DMS53 treated with DMSO at 0.1 percent for 48 hours (cell line): ENCODE results near the gene PAPSS1.
"Not testable (repeated sequence)": the region's sequence is repeated elsewhere in the genome, so short reads cannot be mapped to it uniquely, and the experiment has no call there.

Experiments used
- DNase-seq: peaks from one replicate; lab custom pipeline; 2025; ENCODE audit not compliant: unreplicated experiment; lab: John Stamatoyannopoulos, UW

The PAPSS1 gene

DNA sequence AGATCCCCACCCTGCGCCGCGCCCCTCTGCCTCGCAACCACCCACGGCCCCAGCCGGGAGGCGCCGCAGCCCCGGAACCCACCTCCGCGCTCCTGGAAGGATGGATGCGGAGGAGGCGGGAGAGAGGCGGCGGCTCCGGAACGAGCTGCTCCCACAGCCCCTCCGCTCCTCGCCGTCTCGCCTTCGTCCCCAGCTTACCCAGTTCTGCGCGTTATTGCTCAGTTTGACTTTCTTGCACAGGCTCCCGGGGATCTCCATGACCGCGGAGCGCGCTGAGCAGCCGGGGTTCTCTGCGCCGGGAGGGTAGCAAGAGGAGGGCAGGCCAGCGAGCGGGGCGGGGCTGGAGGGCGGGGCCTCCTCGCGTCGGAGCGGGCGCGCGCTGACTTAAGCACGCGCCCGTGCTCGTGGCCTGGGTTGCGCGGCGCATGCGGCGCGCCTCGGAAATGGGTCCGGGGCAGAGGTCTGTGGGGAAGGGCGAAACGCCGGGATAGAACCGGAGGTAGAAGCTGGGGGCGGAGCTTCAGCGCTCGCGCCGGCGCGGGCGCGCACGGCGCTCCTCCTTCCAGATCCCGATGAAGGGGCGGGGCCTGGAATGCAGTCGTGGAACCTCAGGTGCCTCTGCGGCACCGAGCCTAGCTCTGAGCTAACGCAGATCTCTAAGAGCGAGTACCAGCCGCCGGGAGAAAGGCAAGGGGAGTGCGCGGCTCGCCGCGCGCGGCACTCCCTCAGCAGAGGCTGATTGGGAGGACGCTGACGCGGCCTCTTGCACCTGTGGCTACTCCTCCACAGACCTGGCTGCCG lies at the start of gene PAPSS1:
TSS of gene PAPSS1 (minus strand) at position 313 of the 801 bp plus-strand sequence. CDS start at position 258, 55 bp downstream.
- DNase-seq = peak; percentile 85

DNA sequence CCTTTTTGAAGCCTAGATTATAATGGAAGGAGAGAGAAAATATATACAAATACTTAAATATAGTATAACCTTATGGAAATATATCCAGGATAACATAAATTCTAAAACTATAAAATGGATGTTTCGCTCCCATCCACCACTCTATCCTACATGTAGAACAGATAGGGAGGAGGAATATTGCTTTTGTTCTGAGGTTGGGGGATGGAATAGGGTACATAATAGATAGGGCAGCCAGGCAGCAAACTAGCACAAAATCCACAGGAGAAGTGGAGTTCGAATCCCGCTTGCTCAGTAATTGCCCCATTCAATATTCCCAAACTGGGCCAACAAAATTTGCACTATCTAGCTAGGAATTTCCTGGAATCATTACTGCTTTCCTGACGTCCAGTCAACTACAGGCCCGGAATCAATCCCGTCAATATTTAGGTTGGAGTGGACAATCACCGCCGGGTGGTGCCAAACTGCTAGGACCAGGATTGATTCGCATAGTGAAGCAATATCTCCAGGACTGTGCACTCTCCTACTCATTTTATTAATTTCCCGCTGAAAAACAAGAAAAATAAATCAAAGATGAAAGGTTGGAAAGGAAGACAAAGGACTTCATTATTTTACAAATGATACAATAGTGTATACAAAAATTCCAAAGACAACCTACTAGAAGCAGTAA lies 40.4 kb upstream of the PAPSS1 start:
- no peak for DNase-seq

DNA sequence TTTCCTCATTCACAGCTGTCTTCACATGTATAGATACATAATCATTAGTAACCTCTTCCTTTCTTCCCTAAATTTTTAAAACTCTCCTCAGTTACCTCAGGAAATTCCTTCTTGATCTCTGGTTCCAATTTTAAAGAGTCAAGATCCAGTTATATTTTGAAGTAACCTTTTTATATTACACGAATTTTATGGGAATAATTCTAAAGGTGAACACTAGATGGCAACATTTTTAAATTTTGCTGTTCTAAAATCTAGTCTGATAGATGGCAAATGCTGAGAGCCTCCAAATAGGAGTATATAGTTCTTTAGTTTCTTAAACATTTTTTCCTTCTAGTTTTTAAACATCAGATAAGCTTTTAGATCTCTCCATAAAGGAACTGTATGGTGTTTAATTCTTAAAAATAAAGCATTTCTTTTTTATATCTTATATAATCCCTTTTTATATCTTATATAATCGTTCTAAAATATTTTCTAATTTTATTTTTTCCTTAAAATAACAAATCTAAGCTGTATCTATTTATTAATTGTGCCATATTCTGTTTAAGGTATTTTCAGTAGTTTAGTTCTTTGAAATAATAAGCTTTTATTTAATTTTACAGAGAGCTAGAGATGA lies 37.9 kb upstream of the PAPSS1 start:
- peak; percentile 20 for DNase-seq

DNA sequence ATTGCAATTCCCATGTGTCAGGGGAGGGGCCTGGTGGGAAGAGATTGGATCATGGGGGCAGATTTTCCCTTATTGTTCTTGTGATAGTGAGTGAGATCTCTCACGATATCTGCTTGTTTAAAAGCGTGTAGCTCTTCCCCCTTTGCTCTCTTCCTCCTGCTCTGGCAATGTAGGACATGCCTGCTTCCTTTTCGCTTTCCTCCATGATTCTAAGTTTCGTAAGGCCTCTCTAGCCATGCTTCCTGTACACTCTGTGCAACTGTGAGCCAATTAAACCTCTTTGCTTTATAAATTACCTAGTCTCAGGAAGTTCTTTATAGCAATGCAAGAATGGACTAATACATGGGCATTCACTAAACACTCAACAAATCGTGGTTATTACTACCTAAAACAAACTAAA lies 37.2 kb upstream of the PAPSS1 start:
- no peak for DNase-seq

DNA sequence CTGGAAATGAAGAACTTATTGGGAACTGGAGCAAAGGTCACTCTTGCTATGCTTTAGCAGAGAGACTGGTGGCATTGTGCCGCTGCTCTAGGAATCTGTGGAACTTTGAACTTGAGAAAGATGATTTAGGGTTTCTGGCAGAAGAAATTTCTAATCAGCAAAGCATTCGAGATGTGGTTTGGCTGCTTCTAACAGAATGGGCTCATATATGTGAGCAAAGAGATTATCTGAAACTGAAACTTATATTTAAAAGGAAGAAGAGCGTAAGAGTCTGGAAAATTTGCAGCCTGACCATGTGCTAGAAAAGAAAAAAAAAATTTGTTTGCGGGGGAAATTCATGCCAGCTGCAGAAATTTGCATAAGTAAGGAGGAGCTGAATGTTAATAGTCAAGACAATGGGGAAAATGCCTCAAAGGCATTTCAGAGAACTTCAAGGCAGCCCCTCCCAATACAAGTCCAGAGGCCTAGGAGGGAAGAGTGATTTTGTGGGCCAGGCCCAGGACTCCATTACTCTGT lies 35.9 kb upstream of the PAPSS1 start:
- no peak for DNase-seq

DNA sequence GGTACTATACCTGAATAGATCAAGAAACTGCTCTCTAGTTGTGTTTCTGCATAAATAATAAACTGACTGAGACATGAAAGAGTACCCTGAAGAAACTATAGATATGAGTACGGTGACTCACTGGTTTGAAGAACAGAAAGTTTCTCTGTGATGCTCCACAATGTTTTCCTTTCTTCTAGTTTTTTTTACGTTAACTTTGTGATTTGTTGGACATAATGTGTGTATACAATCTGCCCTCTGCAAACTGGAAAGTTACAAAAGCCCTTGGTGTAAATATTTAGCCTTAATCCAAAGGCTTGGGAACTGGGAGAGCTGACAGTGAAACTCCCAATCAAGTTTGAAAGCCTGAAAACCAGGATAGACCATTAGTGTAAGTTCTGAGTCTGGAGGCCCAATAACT lies 31.6 kb upstream of the PAPSS1 start:
- DNase-seq = no peak

DNA sequence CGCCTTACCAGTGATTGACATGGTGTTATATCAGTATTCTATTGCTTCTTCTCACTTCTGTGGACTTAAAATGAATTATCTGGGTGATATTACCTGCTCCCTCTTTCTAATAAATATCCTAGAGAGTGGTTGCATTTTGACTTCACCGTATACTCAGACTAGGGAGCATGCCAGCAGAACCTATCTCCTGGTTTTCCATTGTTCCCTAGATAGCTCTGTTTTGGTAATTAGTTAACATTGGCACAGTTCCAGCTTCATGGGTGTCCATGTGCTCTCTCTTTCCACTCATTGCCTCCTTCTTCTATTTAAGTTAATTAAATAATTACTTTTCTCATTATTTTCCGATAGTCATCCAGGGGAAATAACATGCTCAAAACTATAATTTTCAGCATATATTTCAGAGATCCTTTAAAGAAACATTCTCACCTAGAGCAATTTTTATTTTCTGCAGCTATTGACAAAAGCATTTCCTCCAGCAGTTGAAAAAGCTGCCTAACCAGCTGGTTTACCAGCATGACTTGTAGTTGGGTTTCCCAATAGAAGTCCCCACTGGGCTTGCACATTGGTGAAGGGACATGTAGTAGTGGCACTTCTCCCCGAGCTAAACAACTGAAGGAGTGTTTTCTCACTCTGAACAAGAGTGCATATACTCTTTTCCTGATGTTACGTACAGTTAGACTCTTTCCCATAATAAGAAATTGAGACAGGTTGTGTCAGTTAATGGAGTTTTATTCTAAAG lies 27.9 kb upstream of the PAPSS1 start:
- peak; percentile 58 for DNase-seq

DNA sequence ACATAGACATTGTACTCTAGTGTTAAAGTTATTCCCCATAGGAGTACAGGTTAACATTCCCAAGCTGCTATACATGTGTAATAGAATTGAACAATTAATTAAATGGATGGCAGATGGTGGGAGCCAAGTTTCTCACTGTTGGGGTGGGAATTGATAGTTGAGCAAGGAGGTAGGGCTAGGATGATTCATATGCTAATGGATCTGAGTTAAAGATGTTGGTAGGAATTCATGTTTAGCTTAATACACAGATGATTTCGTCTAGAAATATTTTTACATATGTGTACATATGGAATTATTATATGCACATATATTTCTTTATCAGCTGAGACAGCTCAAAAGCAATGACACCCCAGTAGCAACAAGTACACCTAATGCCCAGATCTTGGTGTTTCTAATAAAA lies 26.1 kb upstream of the PAPSS1 start:
- DNase-seq = no peak

DNA sequence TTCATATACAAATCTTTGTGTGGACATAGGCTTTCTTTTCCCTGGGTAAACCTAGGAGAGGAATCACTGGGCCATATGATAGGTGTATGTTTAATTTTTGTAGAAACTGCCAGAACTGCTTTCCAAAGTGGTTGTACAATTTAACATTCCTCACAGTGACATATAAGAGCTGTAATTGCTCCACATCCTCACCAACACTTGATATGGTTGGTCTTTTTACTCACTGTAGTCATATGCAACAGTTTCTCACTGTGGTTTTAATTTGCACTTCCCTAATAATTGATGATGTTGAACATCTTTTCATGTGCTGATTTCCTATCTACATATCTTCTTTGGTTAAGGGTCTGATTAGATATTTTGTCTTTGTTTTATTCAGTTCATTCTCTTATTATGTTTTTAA lies 24.5 kb upstream of the PAPSS1 start:
- DNase-seq = no peak

DNA sequence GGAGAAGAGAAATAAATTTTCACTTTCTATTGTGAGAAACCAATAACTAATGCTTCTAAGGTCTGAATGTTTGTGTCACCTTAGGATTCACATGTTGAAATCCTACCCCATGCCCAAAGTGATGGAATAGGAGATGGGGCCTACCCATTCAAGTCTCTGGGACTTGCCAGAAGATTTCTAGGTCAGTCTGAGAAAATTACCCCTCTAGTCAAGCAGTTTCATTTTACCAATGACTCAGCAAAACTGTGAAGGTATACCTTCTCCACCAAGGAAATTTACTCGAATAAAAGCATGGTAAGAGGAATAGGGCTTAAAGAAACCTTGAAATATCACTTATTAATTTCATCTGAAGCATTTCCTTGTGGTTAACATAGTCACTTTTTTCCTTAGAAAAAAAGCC lies 23.5 kb upstream of the PAPSS1 start:
- no peak for DNase-seq

DNA sequence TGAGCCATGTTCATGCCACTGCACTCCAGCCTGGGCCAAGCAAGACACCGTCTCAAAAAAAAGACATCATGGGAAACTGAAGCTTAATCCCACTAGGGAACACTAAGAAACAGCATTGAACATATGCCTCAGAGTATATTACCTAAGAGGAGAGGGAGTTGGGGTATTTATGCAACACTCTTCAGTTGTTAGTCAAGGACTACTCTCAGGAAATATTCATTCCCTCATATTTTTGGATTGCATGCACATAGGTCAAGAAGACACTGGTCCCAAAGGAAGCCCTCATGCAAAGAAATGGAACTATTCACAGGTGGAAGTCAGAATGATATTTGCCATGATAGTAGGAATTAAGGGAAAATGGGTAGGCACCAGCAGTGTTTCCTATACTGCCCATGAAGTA lies 22.8 kb upstream of the PAPSS1 start:
- DNase-seq = no peak

DNA sequence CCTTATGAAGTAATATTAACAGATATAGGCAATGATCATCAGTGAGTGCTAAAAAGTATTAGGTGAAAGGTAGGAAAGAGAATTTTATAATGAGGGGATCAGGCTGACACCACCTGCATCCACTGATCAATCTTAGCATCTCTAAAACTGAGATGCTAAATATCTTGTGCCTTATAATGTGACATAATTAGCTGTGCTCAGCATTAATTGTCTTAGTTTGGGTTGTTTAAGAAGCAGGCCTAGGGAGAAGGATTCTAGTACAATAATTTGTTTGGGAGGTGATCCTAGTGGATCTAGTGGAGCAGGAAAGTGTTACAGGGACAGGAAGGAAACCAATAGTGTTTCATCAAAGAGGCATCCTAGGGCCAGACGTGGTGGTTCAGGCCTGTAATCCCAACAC lies 22.2 kb upstream of the PAPSS1 start:
- DNase-seq = no peak

DNA sequence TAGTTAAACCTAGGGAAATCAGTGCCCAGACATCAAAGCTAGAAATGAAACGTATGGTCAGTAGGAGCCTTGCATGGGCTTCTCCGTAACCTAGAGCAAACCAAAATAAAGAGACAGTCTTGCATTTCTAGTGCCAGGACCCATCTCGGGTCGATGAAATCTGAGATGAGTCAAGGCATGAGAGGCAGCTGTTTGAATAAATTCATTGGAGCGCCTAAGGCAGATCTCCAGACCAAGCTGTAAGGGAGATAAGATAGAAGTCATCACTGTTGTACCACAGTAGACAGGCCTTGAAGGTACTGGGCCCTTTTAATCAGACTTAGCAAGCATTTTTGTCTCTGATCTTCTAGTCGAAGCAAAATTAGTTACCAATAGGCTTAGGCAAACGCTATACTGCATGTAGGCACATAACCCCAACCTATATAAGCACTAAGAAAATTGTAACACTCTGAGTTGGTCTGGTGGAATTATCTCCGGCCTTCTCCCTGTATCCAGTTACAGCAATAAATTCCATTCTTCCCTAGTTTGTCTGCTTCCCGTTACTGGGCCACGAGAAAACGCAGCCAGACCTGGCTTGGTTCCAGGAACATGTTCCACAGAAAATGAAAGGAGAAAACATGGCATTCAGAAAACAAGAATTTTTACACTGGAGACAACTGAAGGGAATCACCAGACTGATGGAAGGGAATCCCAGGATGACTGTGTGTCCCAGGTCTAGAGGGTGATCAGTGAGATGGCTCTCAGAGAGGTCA lies 21.1 kb upstream of the PAPSS1 start:
- DNase-seq = no peak

DNA sequence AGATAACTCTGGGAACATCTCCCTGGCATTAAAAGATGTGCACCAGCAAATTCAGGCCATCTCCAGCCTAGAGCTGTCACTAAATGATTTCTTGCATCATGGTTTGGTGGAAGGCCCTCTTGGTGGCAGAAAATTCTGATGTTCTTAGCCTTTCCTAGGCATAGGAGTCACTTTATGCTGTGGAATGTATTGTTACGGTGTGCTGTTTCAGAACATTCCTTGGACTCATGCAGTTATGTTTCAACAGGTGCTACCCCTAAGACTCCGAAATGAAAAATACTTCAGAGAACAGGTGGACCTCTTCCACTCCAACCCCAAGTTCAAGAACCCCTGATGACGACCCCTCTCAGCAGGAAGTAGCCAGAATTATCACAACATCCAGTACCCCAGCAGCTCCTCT lies 20.3 kb upstream of the PAPSS1 start:
- DNase-seq = no peak

DNA sequence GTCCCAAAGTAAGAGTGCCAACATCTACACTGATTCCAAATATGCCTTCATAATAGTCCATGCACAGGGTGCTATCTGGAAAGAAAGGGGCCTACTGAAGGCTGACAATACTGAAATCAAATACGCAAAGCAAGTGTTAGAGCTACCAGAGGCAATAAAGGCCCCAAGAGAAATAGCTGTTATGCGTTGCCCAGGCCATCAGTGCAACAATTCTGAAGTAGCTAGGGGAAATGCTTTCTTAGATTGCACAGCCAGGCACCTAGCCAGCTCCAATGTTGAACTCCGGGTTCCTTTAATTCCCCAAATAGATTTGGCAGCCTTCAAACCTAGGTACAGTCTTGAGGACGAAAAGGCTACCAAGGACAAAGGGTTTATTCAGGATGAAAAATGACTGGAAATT lies 17.4 kb upstream of the PAPSS1 start:
- no peak for DNase-seq

DNA sequence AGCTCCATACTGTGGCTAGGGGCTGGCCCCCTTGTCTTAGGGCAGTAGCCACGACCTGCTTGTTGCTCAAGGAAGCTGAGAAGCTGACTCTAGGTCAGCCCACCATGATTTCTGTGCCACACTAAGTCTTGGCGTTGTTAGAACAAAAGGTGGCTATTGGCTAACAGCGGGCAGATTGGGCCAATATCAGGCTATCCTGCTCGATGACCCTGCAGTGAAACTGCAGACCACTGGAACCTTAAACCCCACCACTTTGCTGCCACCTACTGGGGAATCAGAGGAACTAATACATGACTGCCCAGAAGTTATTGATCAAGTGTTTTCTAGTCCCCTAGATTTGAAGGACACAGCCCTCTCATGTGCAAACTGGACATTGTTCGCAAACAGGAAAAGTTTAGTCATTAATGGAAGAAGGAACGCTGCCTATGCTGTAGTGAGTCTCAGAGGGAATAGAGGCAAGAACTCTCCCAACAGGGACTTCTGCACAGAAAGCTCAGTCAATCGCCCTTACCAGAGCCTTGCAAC lies 17.0 kb upstream of the PAPSS1 start:
- peak; percentile 25 for DNase-seq

DNA sequence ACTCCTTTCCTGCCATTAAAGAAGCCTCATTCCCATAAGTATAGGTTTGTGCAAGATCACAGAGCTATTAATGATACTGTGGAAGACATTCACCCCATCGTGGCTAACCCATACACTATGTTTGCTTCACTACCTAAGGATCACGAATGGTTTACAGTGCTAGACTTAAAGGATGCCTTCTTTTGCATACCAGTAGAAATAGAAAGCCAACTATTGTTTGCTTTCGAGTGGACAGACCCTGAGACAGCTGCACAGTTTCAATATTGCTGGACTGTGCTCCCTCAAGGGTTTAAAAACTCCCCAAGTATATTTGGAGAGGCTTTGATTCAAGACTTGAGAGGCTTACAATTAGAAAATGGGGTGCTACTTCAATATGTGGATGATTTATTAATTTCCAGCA lies 16.0 kb upstream of the PAPSS1 start:
- no peak for DNase-seq

DNA sequence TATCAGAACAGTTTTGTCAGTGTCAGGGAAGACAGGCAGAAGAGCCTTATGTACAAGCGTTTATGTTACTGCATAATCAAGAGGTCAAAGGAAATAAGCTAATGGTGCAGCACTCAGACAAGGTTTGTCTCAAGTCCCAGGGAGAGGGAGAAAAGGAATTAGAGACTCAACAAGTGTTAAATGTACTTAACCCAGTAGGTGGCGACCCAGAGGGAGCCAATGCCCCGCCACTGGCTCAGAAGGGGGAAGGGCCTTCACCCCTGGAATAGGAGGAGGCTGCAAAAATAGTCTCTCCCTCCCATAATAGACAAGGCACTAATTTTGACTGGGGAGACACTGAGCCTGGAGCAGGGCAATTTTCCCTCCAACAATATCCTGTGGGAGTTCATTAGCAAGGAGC lies 14.1 kb upstream of the PAPSS1 start:
- DNase-seq = no peak

DNA sequence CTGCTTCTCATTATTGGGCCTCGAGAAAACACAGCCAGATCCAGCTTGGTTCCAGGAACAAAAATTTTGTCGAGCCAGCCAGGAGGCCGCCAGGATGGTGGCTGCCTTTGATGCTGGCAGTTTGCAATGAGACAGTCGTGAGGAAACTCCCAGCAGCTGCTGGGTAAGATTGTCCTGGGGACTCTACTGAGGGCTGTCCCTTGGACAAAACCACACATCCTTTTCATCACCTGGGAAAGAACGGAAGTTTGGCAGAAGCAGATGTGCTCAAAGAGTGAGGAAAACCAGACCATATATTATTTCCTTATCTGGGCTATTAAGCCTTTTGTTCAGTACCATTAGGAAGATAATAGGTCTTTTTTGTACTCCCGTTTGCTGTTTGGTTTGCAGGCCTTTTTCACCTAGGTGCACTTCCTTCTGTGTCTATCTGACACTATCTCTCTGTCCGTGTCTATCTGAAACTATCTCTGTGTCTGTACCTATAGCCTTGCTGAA lies 13.4 kb upstream of the PAPSS1 start:
- no peak for DNase-seq

DNA sequence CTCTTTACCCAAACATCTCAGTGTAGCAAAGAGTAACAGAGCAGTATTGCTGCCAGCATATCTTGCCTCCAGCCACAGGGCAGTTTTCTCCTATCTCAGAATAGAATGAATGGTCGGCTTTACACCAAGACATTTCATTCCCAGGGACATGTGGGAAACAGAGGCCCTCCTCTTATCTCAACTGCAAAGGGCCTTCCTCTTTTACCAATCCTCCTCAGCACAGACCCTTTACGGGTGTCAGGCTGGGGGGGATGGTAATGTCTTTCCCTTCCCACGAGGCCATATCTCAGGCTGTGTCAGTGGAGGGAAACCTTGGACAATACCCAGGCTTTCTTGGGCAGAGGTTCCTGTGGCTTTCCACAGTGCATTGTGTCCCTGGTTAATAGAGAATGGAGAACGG lies 9.0 kb upstream of the PAPSS1 start:
- DNase-seq = not testable (repeated sequence)
